ENCODE data around the gene NRP1.
A peak's percentile ranks its signal among the peaks of the same experiment; 100 is the strongest.

Gene NRP1

GRCh38 chr10:33350041-33350440 lies 15.6 kb upstream of the NRP1 start:
- DNase-seq (ENCODE audit: low read depth, low spot score) = no peak

- DNase-seq (ENCODE audit: low read depth, low spot score) = no peak
Measured at GRCh38 chr10:33349268-33349667, 14.8 kb upstream of the NRP1 start.

- no peak for DNase-seq (ENCODE audit: low read depth, low spot score)
Measured at GRCh38 chr10:33347211-33347610, 12.7 kb upstream of the NRP1 start.

- DNase-seq (ENCODE audit: low read depth, low spot score) = no peak
Measured at GRCh38 chr10:33345236-33345635, 10.8 kb upstream of the NRP1 start.

- no peak for DNase-seq (ENCODE audit: low read depth, low spot score)
Measured at GRCh38 chr10:33344676-33345075, 10.2 kb upstream of the NRP1 start.

- no peak for DNase-seq (ENCODE audit: low read depth, low spot score)
Measured at GRCh38 chr10:33341637-33342036, 7.2 kb upstream of the NRP1 start.

- peak; percentile 67 for DNase-seq (ENCODE audit: low read depth, low spot score)
Measured at GRCh38 chr10:33337326-33337957, 3.0 kb upstream of the NRP1 start.

- DNase-seq (ENCODE audit: low read depth, low spot score) = peak; percentile 69
Measured at GRCh38 chr10:33336582-33337325, 2.3 kb upstream of the NRP1 start.

GRCh38 chr10:33335801-33336581 lies 1.5 kb upstream of the NRP1 start:
- DNase-seq (ENCODE audit: low read depth, low spot score) = no peak

- no peak for DNase-seq (ENCODE audit: low read depth, low spot score)
Measured at GRCh38 chr10:33335551-33335800, 1.0 kb upstream of the NRP1 start.

- peak; percentile 80 for DNase-seq (ENCODE audit: low read depth, low spot score)
Measured at GRCh38 chr10:33334805-33335550, 511 bp upstream of the NRP1 start.

GRCh38 chr10:33333260-33334101 lies 986 bp downstream of the NRP1 start:
- no peak for DNase-seq (ENCODE audit: low read depth, low spot score)

GRCh38 chr10:33332183-33333065 lies 2.0 kb downstream of the NRP1 start:
- DNase-seq (ENCODE audit: low read depth, low spot score) = no peak

GRCh38 chr10:33331379-33331694 lies 3.1 kb downstream of the NRP1 start:
- DNase-seq (ENCODE audit: low read depth, low spot score) = no peak

- DNase-seq (ENCODE audit: low read depth, low spot score) = no peak
Measured at GRCh38 chr10:33330543-33331378, 3.7 kb downstream of the NRP1 start.

GRCh38 chr10:33329178-33329577 lies 5.3 kb downstream of the NRP1 start:
- DNase-seq (ENCODE audit: low read depth, low spot score) = no peak

- DNase-seq (ENCODE audit: low read depth, low spot score) = no peak
Measured at GRCh38 chr10:33328253-33328652, 6.2 kb downstream of the NRP1 start.

GRCh38 chr10:33327751-33328150 lies 6.7 kb downstream of the NRP1 start:
- DNase-seq (ENCODE audit: low read depth, low spot score) = no peak

- no peak for DNase-seq (ENCODE audit: low read depth, low spot score)
Measured at GRCh38 chr10:33326933-33327332, 7.5 kb downstream of the NRP1 start.

GRCh38 chr10:33325929-33326328 lies 8.5 kb downstream of the NRP1 start:
- DNase-seq (ENCODE audit: low read depth, low spot score) = no peak

Measured in brain pericyte (primary cell).